WTC11 (cell line): Measurements from ENCODE around the gene KCNB1. TPM values are rescaled to one million over a fixed set of nuclear protein-coding genes. Genes with fewer than 3 reads are reported as not detected.

ENCODE experiments used
- ATAC-seq: fragments of 200-7000 bp; cut with Tn5 transposase; 2 replicates; pipeline ENCODE4 v1.10.0; 2021; ENCODE audit warnings: mild to moderate bottlenecking, moderate library complexity
- CTCF ChIA-PET: fragments of 300-600 bp; sonication (Branson Sonifier 250); formaldehyde crosslinking; loops from one replicate; lab custom pipeline; 2021; ENCODE audit warnings: antibody characterized with exemption; lab: Charles Lee
- POLR2A ChIA-PET: fragments of 350-600 bp; sonication (Branson Sonifier 250); formaldehyde crosslinking; loops from one replicate; lab custom pipeline; 2021; ENCODE audit warnings: antibody characterized with exemption; lab: Charles Lee
- DNase-seq: peaks from one replicate; pipeline ENCODE4 v3.0.0; 2021; ENCODE audit warnings: low spot score
- H3K27ac Mint-ChIP-seq: 2 replicates; pipeline ENCODE4 v1.8.0; 2021; ENCODE audit warnings: mixed read lengths
- H3K27me3 Mint-ChIP-seq: 2 replicates; pipeline ENCODE4 v1.8.0; 2021; ENCODE audit warnings: low read depth, mild to moderate bottlenecking, moderate library complexity, mixed read lengths
- H3K36me3 Mint-ChIP-seq: 2 replicates; pipeline ENCODE4 v1.8.0; 2021; ENCODE audit warnings: mixed read lengths
- H3K4me1 Mint-ChIP-seq: 2 replicates; pipeline ENCODE4 v1.8.0; 2022; ENCODE audit warnings: mixed read lengths
- H3K4me3 Mint-ChIP-seq: 2 replicates; pipeline ENCODE4 v1.8.0; 2021; ENCODE audit warnings: mild to moderate bottlenecking, moderate library complexity, mixed read lengths
- H3K9me3 Mint-ChIP-seq: 2 replicates; pipeline ENCODE4 v1.8.0; 2021; ENCODE audit warnings: mixed read lengths
- GTF2I ChIP-seq: fragments of 250-450 bp; sonication (Bioruptor Pico); conservative IDR thresholded peaks from 2 replicates; pipeline ENCODE4 v1.4.0; 2021; ENCODE audit warnings: mild to moderate bottlenecking
- IRF2 ChIP-seq: sonication (generic); formaldehyde crosslinking; IDR thresholded peaks from 2 replicates; pipeline ENCODE4 v1.8.0; 2022; ENCODE audit warnings: low read depth, missing genetic modification reagents, borderline replicate concordance
- JUN ChIP-seq: sonication (generic); formaldehyde crosslinking; IDR thresholded peaks from 2 replicates; pipeline ENCODE4 v1.8.0; 2023; ENCODE audit warnings: mild to moderate bottlenecking, missing genetic modification reagents
- MXD4 ChIP-seq: fragments of 250-450 bp; sonication (Bioruptor Pico); IDR thresholded peaks from 2 replicates; pipeline ENCODE4 v1.8.0; 2021; ENCODE audit warnings: mild to moderate bottlenecking, moderate library complexity, borderline replicate concordance
- NR1H2 ChIP-seq: sonication (generic); formaldehyde crosslinking; IDR thresholded peaks from 2 replicates; pipeline ENCODE4 v1.9.0; 2021; ENCODE audit warnings: mild to moderate bottlenecking, moderate library complexity, missing genetic modification reagents
- RELA ChIP-seq: sonication (generic); formaldehyde crosslinking; IDR thresholded peaks from 2 replicates; pipeline ENCODE4 v1.8.1; 2022; ENCODE audit warnings: missing genetic modification reagents, mild to moderate bottlenecking, borderline replicate concordance
- SP1 ChIP-seq: sonication (generic); formaldehyde crosslinking; conservative IDR thresholded peaks from 2 replicates; pipeline ENCODE4 v1.8.1; 2022; ENCODE audit warnings: missing genetic modification reagents
- ZNF232 ChIP-seq: sonication (generic); formaldehyde crosslinking; IDR thresholded peaks from 2 replicates; pipeline ENCODE4 v1.8.0; 2022; ENCODE audit warnings: mild to moderate bottlenecking, missing genetic modification reagents
- ZNF263 ChIP-seq: sonication (generic); formaldehyde crosslinking; IDR thresholded peaks from 2 replicates; pipeline ENCODE4 v1.8.1; 2022; ENCODE audit warnings: low read depth, mild to moderate bottlenecking, moderate library complexity, missing genetic modification reagents
- ZNF416 ChIP-seq: fragments of 250-450 bp; sonication (Bioruptor Pico); IDR thresholded peaks from 2 replicates; pipeline ENCODE4 v1.9.0; 2021; ENCODE audit warnings: mild to moderate bottlenecking, inconsistent platforms
- total RNA-seq: library from RNA; stranded (reverse); gene quantifications from 3 replicates; pipeline ENCODE4 v1.2.3, GENCODE V29; 2021
- TF ChIP-seq, protein P1 (sequence below): sonication (generic); formaldehyde crosslinking; IDR thresholded peaks from 2 replicates; pipeline ENCODE4 v1.8.1; 2022; ENCODE audit warnings: mild to moderate bottlenecking, moderate library complexity, missing genetic modification reagents
- TF ChIP-seq, protein P2 (sequence below): sonication (generic); formaldehyde crosslinking; IDR thresholded peaks from 2 replicates; pipeline ENCODE4 v1.8.0; 2022; ENCODE audit warnings: mild to moderate bottlenecking, missing genetic modification reagents
- TF ChIP-seq, protein P3 (sequence below): sonication (generic); formaldehyde crosslinking; IDR thresholded peaks from 2 replicates; pipeline ENCODE4 v1.8.1; 2022; ENCODE audit warnings: missing genetic modification reagents, borderline replicate concordance
- TF ChIP-seq, protein P4 (sequence below): fragments of 250-450 bp; sonication (Bioruptor Pico); IDR thresholded peaks from 2 replicates; pipeline ENCODE4 v1.9.0; 2021; ENCODE audit warnings: moderate library complexity, mild to moderate bottlenecking, inconsistent platforms, borderline replicate concordance
- TF ChIP-seq, protein P5 (sequence below): fragments of 250-450 bp; sonication (Bioruptor Pico); IDR thresholded peaks from 2 replicates; pipeline ENCODE4 v1.8.0; 2021; ENCODE audit warnings: mild to moderate bottlenecking
- TF ChIP-seq, protein P6 (sequence below): sonication (generic); formaldehyde crosslinking; IDR thresholded peaks from 2 replicates; pipeline ENCODE4 v1.8.1; 2023; ENCODE audit warnings: mild to moderate bottlenecking, missing genetic modification reagents, moderate library complexity
- TF ChIP-seq, protein P7 (sequence below): sonication (generic); formaldehyde crosslinking; IDR thresholded peaks from 2 replicates; pipeline ENCODE4 v1.8.1; 2023; ENCODE audit warnings: mild to moderate bottlenecking, missing genetic modification reagents, moderate library complexity
- TF ChIP-seq, protein P8 (sequence below): sonication (generic); formaldehyde crosslinking; IDR thresholded peaks from 2 replicates; pipeline ENCODE4 v1.8.1; 2023; ENCODE audit warnings: mild to moderate bottlenecking, moderate library complexity, missing genetic modification reagents

The KCNB1 gene
- total RNA-seq, 1 experiment from 2014 or later, result 1.1 TPM

DNA sequence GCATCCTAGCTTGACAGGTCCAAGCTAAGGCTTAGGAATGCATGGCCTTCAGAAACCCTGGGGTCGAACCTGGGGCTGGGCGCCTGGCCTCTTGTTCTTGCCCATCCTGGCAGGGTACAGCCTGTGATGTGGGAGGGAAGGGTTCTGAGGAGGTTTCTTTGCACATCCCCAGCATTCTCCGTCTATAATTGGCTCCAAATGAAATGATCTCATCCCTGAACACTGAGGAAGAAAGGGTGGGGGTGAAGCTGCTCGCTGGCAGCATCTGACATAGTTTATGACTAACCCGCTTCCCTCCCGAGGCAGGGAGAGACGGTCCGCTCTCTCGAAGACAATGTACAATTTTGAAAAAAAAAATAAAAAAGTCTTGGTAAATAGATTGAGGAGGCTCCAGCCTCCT is 137.5 kb downstream of the KCNB1 start:
- CTCF ChIA-PET, result interaction anchor here (1.2 to 3.2 kb wide), 5 partner anchors 11 to 139 kb away, joined by 4 to 24 read pairs (median 8); partner anchors contain the start of gene KCNB1
- no peak for ATAC-seq
- Mint-ChIP-seq H3K4me3 (no peak overlapping the region), H3K4me1 (peaks cover 5% of the 10 kb centered on the region), H3K9me3 (no peaks in the 10 kb centered on the region), H3K27me3 (no peaks in the 10 kb centered on the region), H3K36me3 (no peaks in the 10 kb centered on the region), H3K27ac (no peak overlapping the region)
- DNase-seq, result no peak
- TF ChIP-seq, protein P1, sequence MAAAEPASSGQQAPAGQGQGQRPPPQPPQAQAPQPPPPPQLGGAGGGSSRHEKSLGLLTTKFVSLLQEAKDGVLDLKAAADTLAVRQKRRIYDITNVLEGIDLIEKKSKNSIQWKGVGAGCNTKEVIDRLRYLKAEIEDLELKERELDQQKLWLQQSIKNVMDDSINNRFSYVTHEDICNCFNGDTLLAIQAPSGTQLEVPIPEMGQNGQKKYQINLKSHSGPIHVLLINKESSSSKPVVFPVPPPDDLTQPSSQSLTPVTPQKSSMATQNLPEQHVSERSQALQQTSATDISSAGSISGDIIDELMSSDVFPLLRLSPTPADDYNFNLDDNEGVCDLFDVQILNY (CRISPR knock-in tag), result no peak
- TF ChIP-seq, protein P2, sequence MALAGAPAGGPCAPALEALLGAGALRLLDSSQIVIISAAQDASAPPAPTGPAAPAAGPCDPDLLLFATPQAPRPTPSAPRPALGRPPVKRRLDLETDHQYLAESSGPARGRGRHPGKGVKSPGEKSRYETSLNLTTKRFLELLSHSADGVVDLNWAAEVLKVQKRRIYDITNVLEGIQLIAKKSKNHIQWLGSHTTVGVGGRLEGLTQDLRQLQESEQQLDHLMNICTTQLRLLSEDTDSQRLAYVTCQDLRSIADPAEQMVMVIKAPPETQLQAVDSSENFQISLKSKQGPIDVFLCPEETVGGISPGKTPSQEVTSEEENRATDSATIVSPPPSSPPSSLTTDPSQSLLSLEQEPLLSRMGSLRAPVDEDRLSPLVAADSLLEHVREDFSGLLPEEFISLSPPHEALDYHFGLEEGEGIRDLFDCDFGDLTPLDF, result no peak
- TF ChIP-seq JUN (CRISPR knock-in tag) (no peak), NR1H2 (CRISPR knock-in tag) (no peak)
- POLR2A ChIA-PET, result interaction anchor here (0.6 kb wide), 1 partner anchor 185 kb away, joined by 3 read pairs; no protein-coding TSS in a partner anchor

DNA sequence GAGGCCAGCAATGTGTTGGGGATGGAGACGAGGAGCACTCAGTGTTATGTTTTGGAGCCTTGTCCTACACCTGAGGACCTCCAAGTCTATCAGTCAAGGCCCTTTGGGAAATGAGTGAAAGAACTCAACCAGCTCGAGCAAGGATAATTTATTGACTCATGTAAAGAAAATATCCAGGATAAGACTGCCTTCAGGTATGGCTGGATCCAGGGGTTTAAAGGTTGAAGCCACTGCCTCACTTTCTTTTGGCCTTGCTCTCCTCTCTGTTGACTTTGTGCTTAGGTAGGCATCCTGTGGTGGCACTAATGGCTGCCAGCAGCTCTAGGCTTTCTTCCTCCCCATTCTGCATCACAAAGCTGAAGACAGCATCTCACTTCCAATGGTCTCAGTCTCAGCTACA is 138.3 kb downstream of the KCNB1 start:
- Mint-ChIP-seq H3K36me3 (no peaks in the 10 kb centered on the region), H3K27me3 (no peaks in the 10 kb centered on the region), H3K4me3 (no peak overlapping the region), H3K4me1 (peaks cover 5% of the 10 kb centered on the region), H3K9me3 (no peaks in the 10 kb centered on the region), H3K27ac (no peak overlapping the region)
- ChIA-PET CTCF (interaction anchor here (0.9 to 2.3 kb wide), 7 partner anchors 10 to 566 kb away, joined by 3 to 15 read pairs (median 4); partner anchors contain the start of gene KCNB1), POLR2A (no interaction called here)
- TF ChIP-seq ZNF263 (CRISPR knock-in tag) (no peak), ZNF416 (CRISPR knock-in tag) (no peak), GTF2I (CRISPR knock-in tag) (peak; percentile 82; the same call in 1 of the 2 replicates)
- DNase-seq, result no peak
- peak; percentile 15; the same call in 1 of the 2 replicates for ATAC-seq

DNA sequence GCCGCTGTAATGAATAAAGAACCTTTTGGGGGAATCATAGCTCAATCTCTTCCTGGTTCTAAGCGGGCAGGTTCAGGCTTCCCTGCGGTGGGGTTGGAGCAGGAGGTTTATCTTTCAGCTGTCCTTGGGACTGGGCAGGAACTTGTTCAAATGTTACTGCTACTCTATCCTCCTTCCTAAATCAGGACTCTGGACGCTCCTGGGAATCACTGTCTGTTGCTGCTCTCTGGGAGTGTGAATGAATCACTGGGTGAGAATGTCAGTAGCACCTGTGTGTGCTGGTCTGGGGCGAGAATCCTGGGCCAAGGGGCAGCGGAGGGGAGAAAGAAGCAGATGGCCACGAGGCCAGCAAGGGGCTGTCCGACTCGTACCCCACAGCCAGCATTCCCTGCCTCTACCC is 139.2 kb downstream of the KCNB1 start:
- TF ChIP-seq, protein P3, sequence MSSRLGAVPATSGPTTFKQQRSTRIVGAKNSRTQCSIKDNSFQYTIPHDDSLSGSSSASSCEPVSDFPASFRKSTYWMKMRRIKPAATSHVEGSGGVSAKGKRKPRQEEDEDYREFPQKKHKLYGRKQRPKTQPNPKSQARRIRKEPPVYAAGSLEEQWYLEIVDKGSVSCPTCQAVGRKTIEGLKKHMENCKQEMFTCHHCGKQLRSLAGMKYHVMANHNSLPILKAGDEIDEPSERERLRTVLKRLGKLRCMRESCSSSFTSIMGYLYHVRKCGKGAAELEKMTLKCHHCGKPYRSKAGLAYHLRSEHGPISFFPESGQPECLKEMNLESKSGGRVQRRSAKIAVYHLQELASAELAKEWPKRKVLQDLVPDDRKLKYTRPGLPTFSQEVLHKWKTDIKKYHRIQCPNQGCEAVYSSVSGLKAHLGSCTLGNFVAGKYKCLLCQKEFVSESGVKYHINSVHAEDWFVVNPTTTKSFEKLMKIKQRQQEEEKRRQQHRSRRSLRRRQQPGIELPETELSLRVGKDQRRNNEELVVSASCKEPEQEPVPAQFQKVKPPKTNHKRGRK, result no peak
- no peak for TF ChIP-seq ZNF232 (CRISPR knock-in tag)
- TF ChIP-seq, protein P4, sequence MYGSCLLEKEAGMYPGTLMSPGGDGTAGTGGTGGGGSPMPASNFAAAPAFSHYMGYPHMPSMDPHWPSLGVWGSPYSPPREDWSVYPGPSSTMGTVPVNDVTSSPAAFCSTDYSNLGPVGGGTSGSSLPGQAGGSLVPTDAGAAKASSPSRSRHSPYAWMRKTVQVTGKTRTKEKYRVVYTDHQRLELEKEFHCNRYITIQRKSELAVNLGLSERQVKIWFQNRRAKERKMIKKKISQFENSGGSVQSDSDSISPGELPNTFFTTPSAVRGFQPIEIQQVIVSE (CRISPR knock-in tag), result no peak
- no peak for TF ChIP-seq IRF2 (CRISPR knock-in tag)
- TF ChIP-seq, protein P5, sequence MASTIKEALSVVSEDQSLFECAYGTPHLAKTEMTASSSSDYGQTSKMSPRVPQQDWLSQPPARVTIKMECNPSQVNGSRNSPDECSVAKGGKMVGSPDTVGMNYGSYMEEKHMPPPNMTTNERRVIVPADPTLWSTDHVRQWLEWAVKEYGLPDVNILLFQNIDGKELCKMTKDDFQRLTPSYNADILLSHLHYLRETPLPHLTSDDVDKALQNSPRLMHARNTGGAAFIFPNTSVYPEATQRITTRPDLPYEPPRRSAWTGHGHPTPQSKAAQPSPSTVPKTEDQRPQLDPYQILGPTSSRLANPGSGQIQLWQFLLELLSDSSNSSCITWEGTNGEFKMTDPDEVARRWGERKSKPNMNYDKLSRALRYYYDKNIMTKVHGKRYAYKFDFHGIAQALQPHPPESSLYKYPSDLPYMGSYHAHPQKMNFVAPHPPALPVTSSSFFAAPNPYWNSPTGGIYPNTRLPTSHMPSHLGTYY (CRISPR knock-in tag), result no peak
- no peak for TF ChIP-seq SP1 (CRISPR knock-in tag)
- TF ChIP-seq, protein P1 (CRISPR knock-in tag), result no peak
- TF ChIP-seq, protein P6, sequence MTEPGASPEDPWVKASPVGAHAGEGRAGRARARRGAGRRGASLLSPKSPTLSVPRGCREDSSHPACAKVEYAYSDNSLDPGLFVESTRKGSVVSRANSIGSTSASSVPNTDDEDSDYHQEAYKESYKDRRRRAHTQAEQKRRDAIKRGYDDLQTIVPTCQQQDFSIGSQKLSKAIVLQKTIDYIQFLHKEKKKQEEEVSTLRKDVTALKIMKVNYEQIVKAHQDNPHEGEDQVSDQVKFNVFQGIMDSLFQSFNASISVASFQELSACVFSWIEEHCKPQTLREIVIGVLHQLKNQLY (CRISPR knock-in tag), result no peak
- TF ChIP-seq, protein P7, sequence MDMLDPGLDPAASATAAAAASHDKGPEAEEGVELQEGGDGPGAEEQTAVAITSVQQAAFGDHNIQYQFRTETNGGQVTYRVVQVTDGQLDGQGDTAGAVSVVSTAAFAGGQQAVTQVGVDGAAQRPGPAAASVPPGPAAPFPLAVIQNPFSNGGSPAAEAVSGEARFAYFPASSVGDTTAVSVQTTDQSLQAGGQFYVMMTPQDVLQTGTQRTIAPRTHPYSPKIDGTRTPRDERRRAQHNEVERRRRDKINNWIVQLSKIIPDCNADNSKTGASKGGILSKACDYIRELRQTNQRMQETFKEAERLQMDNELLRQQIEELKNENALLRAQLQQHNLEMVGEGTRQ (CRISPR knock-in tag), result no peak
- TF ChIP-seq, protein P8, sequence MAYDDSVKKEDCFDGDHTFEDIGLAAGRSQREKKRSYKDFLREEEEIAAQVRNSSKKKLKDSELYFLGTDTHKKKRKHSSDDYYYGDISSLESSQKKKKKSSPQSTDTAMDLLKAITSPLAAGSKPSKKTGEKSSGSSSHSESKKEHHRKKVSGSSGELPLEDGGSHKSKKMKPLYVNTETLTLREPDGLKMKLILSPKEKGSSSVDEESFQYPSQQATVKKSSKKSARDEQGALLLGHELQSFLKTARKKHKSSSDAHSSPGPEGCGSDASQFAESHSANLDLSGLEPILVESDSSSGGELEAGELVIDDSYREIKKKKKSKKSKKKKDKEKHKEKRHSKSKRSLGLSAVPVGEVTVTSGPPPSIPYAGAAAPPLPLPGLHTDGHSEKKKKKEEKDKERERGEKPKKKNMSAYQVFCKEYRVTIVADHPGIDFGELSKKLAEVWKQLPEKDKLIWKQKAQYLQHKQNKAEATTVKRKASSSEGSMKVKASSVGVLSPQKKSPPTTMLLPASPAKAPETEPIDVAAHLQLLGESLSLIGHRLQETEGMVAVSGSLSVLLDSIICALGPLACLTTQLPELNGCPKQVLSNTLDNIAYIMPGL (CRISPR knock-in tag), result no peak
- TF ChIP-seq ZNF263 (CRISPR knock-in tag), result no peak
- no peak for TF ChIP-seq RELA
- no peak for TF ChIP-seq MXD4 (CRISPR knock-in tag)
- ChIA-PET POLR2A (no interaction called here), CTCF (interaction anchor here (0.5 to 2.3 kb wide), 7 partner anchors 10 to 567 kb away, joined by 3 to 15 read pairs (median 4); partner anchors contain the start of gene KCNB1)
- peaks cover 5% of the 10 kb centered on the region for H3K4me1 Mint-ChIP-seq
- H3K9me3 Mint-ChIP-seq, result no peaks in the 10 kb centered on the region
- no peaks in the 10 kb centered on the region for H3K27me3 Mint-ChIP-seq
- no peak for ATAC-seq
- DNase-seq, result no peak
- H3K27ac Mint-ChIP-seq, result no peak overlapping the region
- H3K4me3 Mint-ChIP-seq, result no peak overlapping the region
- no peaks in the 10 kb centered on the region for H3K36me3 Mint-ChIP-seq
